Panc1 (cell line): Measurements from ENCODE around the gene PCDHGC3. TPM values are rescaled to one million over a fixed set of nuclear protein-coding genes. Genes with fewer than 3 reads are reported as not detected.

Source experiments
- total RNA-seq: library from RNA; stranded (reverse); gene quantifications from one replicate; pipeline ENCODE4 v1.2.1, GENCODE V29; 2021; ENCODE audit not compliant: unreplicated experiment

The PCDHGC3 gene
- total RNA-seq, 1 experiment from 2014 or later, result 54.1 TPM

Other genes with a start within 250 kb of the PCDHGC3 start
- gene PCDHB15, start 230.6 kb upstream of the PCDHGC3 start, total RNA-seq, result 0.15 TPM
- gene SLC25A2, start 171.9 kb upstream of the PCDHGC3 start, total RNA-seq, result 0.28 TPM
- 71.0 TPM for gene TAF7, start 155.2 kb upstream of the PCDHGC3 start, total RNA-seq
- 0.92 TPM for gene PCDHGA1, start 145.5 kb upstream of the PCDHGC3 start, total RNA-seq
- gene PCDHGA2, start 137.2 kb upstream of the PCDHGC3 start, total RNA-seq, result 0.05 TPM
- not detected for gene PCDHGA3, start 132.1 kb upstream of the PCDHGC3 start, total RNA-seq
- gene PCDHGB1, start 125.9 kb upstream of the PCDHGC3 start, total RNA-seq, result 2.0 TPM
- gene PCDHGA4, start 120.9 kb upstream of the PCDHGC3 start, total RNA-seq, result 0.69 TPM
- 5.3 TPM for gene PCDHGB2, start 116.0 kb upstream of the PCDHGC3 start, total RNA-seq
- gene PCDHGA5, start 111.8 kb upstream of the PCDHGC3 start, total RNA-seq, result 0.67 TPM
- 0.49 TPM for gene PCDHGB3, start 105.7 kb upstream of the PCDHGC3 start, total RNA-seq
- 0.59 TPM for gene PCDHGA6, start 102.1 kb upstream of the PCDHGC3 start, total RNA-seq
- 0.18 TPM for gene PCDHGA7, start 93.2 kb upstream of the PCDHGC3 start, total RNA-seq
- gene PCDHGB4, start 88.3 kb upstream of the PCDHGC3 start, total RNA-seq, result 0.21 TPM
- 0.18 TPM for gene PCDHGA8, start 83.3 kb upstream of the PCDHGC3 start, total RNA-seq
- 0.87 TPM for gene PCDHGB5, start 78.0 kb upstream of the PCDHGC3 start, total RNA-seq
- 0.15 TPM for gene PCDHGA9, start 73.2 kb upstream of the PCDHGC3 start, total RNA-seq
- gene PCDHGB6, start 67.9 kb upstream of the PCDHGC3 start, total RNA-seq, result 0.23 TPM
- 0.69 TPM for gene PCDHGA10, start 63.0 kb upstream of the PCDHGC3 start, total RNA-seq
- 6.7 TPM for gene PCDHGB7, start 58.3 kb upstream of the PCDHGC3 start, total RNA-seq
- gene PCDHGA11, start 54.9 kb upstream of the PCDHGC3 start, total RNA-seq, result 0.39 TPM
- gene PCDHGA12, start 45.5 kb upstream of the PCDHGC3 start, total RNA-seq, result 0.21 TPM
- gene PCDHGC4, start 9.1 kb downstream of the PCDHGC3 start, total RNA-seq, result 0.57 TPM
- 0.36 TPM for gene PCDHGC5, start 13.1 kb downstream of the PCDHGC3 start, total RNA-seq
- gene DIAPH1, start 143.0 kb downstream of the PCDHGC3 start, total RNA-seq, result 155 TPM
- 75.5 TPM for gene HDAC3, start 160.9 kb downstream of the PCDHGC3 start, total RNA-seq
- 13.3 TPM for gene RELL2, start 161.0 kb downstream of the PCDHGC3 start, total RNA-seq
- 32.8 TPM for gene FCHSD1, start 175.5 kb downstream of the PCDHGC3 start, total RNA-seq
- 2.5 TPM for gene ARAP3, start 206.3 kb downstream of the PCDHGC3 start, total RNA-seq